OCI-LY1 (cell line): ENCODE measurements around the gene OR5AR1.

Experiments used
- EZH2 ChIP-seq: fragments of 200-600 bp; sonication (generic), shearing (Covaris generic); IDR thresholded peaks from 2 replicates; pipeline ENCODE4 v1.8.0; 2017; ENCODE audit warnings: borderline replicate concordance, mixed run types, mild to moderate bottlenecking, antibody characterized with exemption, low read length, moderate library complexity, mixed read lengths
- TF ChIP-seq, protein P1 (sequence below): fragments of 200-600 bp; sonication (generic), shearing (Covaris generic); IDR thresholded peaks from 2 replicates; pipeline ENCODE4 v1.5.1; 2017; ENCODE audit warnings: mild to moderate bottlenecking, antibody characterized with exemption, low read length, moderate library complexity, mixed read lengths

DNA sequence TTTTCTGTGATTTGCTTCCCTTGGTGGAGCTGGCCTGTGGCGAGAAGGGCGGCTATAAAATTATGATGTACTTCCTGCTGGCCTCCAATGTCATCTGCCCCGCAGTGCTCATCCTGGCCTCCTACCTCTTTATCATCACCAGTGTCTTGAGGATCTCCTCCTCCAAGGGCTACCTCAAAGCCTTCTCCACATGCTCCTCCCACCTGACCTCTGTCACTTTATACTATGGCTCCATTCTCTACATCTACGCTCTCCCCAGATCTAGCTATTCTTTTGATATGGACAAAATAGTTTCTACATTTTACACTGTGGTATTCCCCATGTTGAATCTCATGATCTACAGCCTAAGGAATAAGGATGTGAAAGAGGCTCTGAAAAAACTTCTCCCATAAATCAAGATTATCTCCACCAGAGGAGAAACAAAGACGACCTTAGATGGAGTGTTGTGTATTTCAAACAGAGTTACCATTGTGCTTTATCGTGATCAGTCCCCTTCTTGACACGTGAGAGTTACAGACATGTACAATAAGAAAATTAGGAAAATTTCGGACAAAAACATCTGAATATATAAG lies 37.5 kb downstream of the OR5AR1 start:
- TF ChIP-seq, protein P1, sequence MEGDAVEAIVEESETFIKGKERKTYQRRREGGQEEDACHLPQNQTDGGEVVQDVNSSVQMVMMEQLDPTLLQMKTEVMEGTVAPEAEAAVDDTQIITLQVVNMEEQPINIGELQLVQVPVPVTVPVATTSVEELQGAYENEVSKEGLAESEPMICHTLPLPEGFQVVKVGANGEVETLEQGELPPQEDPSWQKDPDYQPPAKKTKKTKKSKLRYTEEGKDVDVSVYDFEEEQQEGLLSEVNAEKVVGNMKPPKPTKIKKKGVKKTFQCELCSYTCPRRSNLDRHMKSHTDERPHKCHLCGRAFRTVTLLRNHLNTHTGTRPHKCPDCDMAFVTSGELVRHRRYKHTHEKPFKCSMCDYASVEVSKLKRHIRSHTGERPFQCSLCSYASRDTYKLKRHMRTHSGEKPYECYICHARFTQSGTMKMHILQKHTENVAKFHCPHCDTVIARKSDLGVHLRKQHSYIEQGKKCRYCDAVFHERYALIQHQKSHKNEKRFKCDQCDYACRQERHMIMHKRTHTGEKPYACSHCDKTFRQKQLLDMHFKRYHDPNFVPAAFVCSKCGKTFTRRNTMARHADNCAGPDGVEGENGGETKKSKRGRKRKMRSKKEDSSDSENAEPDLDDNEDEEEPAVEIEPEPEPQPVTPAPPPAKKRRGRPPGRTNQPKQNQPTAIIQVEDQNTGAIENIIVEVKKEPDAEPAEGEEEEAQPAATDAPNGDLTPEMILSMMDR: no peak
- no peak for TF ChIP-seq EZH2
